ENCODE data around the gene SHROOM1. TPM values are rescaled to one million over a fixed set of nuclear protein-coding genes. Genes with fewer than 3 reads are reported as not detected.

SHROOM1 gene
- total RNA-seq, 2 experiments from 2014 or later, result 2.5 to 2.7 TPM

- Mint-ChIP-seq H3K36me3 (ENCODE audit: low read depth) (peaks cover 3% of the 10 kb centered on the region), H3K27me3 (peaks cover 33% of the 10 kb centered on the region), H3K9me3 (no peaks in the 10 kb centered on the region), H3K4me1 (peaks cover 23% of the 10 kb centered on the region), H3K4me3 (no peak overlapping the region), H3K27ac (no peak overlapping the region)
- no peak for DNase-seq
- CTCF ChIA-PET, result interaction anchor here (1.5 kb wide), 1 partner anchor 43 kb away, joined by 7 read pairs; no protein-coding TSS in a partner anchor
- POLR2A ChIA-PET, result interaction anchor here (0.9 to 1.5 kb wide), 6 partner anchors 11 to 365 kb away, joined by 3 to 6 read pairs (median 3); partner anchors contain the start of gene CCNI2
Observed at GRCh38 chr5:132776938-132777208, 53.6 kb downstream of the SHROOM1 start.

DNA sequence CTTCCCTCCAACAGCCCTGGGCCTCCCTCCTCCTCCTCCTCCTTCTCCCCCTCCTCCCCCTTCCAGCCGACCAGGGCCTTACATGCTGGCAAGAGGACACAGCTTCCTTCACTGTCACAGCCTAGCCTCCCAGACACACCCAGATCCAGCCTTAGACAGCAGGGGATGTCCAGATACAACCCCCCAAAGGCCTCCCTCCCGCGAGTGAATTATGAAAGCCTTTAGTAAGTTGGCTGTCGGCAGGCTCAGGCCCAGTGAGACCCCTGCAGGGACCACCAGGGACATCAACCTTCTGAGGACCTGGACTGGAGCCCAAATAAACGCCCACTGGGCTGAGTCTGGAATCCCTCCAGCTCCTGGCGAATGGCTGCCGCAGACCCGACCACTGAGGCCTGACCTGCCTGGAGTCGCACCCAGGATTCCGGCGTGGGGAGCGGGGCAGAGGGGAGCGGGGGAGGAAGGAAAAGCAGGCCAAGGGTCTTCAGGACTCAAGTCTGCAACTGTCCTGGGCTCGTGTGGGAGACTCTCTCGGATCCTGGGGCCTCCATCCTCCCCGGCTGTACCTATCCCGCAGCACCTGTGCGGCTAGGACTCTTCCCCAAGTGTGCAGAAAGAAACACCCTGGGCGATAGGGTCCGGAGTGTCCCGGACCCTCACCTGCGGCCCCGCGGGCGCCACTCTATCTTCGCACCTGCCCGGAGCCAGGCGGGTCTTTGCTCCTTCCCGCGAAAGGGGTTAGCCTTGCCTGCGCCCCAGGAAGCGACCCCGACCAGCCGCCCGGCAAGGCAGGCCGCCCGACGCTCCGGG, 54.1 kb downstream of the SHROOM1 start:
- Mint-ChIP-seq H3K9me3 (no peaks in the 10 kb centered on the region), H3K36me3 (ENCODE audit: low read depth) (peaks cover 3% of the 10 kb centered on the region), H3K4me3 (peak overlapping the region; percentile 65), H3K27ac (no peak overlapping the region), H3K4me1 (peaks cover 23% of the 10 kb centered on the region), H3K27me3 (peaks cover 28% of the 10 kb centered on the region)
- ChIA-PET POLR2A (interaction anchor here (0.7 to 1.5 kb wide), 5 partner anchors 9 to 364 kb away, joined by 3 to 4 read pairs (median 3); partner anchors contain the start of gene KIF3A), CTCF (no interaction called here)
- no peak for DNase-seq

DNA sequence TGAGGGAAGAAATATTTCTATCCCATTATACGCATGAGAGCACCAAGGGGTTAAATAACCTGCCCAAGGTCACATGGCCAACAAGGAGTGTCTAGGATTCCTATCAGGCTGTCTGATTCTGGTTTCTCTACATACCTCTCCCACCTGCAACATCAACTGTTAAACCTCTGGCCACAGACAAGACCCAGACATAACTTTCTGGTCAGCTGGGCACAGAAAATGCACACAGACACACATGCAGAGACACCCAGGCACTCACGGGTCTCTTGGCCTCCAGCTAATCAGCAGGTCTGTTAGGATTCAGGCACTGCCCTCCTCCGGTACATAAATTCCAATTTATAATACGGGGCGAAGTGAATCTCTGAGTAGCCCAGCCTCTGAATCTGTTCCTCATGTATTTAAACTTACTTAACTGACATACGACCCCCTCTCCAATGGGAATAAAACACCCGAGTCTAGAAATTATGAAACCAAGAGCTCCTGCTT, 54.9 kb downstream of the SHROOM1 start:
- H3K9me3 Mint-ChIP-seq, result no peaks in the 10 kb centered on the region
- H3K36me3 Mint-ChIP-seq (ENCODE audit: low read depth), result peaks cover 3% of the 10 kb centered on the region
- peak overlapping the region; percentile 21 for H3K4me3 Mint-ChIP-seq
- ChIA-PET CTCF (interaction anchor here (1.0 kb wide), 1 partner anchor 10 kb away, joined by 3 read pairs; no protein-coding TSS in a partner anchor), POLR2A (interaction anchor here (0.7 to 0.8 kb wide), 2 partner anchors 8 to 38 kb away, joined by 3 read pairs; partner anchors contain the start of gene KIF3A)
- peaks cover 21% of the 10 kb centered on the region for H3K27me3 Mint-ChIP-seq
- H3K4me1 Mint-ChIP-seq, result peaks cover 20% of the 10 kb centered on the region
- DNase-seq, result no peak
- H3K27ac Mint-ChIP-seq, result no peak overlapping the region

GRCh38 chr5:132774896-132775295, 55.6 kb downstream of the SHROOM1 start:
- ChIA-PET CTCF (interaction anchor here (1.0 kb wide), 1 partner anchor 11 kb away, joined by 3 read pairs; no protein-coding TSS in a partner anchor), POLR2A (no interaction called here)
- H3K9me3 Mint-ChIP-seq, result no peaks in the 10 kb centered on the region
- peaks cover 20% of the 10 kb centered on the region for H3K27me3 Mint-ChIP-seq
- no peak overlapping the region for H3K27ac Mint-ChIP-seq
- DNase-seq, result no peak
- peaks cover 3% of the 10 kb centered on the region for H3K36me3 Mint-ChIP-seq (ENCODE audit: low read depth)
- no peak overlapping the region for H3K4me3 Mint-ChIP-seq
- peaks cover 17% of the 10 kb centered on the region for H3K4me1 Mint-ChIP-seq

- peaks cover 3% of the 10 kb centered on the region for H3K36me3 Mint-ChIP-seq (ENCODE audit: low read depth)
- POLR2A ChIA-PET, result no interaction called here
- peaks cover 16% of the 10 kb centered on the region for H3K4me1 Mint-ChIP-seq
- H3K27ac Mint-ChIP-seq, result no peak overlapping the region
- H3K9me3 Mint-ChIP-seq, result no peaks in the 10 kb centered on the region
- H3K4me3 Mint-ChIP-seq, result no peak overlapping the region
- CTCF ChIA-PET, result interaction anchor here (1.0 kb wide), 1 partner anchor 11 kb away, joined by 3 read pairs; no protein-coding TSS in a partner anchor
- DNase-seq, result no peak
- H3K27me3 Mint-ChIP-seq, result peaks cover 16% of the 10 kb centered on the region
Observed at GRCh38 chr5:132774406-132774805, 56.0 kb downstream of the SHROOM1 start.

DNA sequence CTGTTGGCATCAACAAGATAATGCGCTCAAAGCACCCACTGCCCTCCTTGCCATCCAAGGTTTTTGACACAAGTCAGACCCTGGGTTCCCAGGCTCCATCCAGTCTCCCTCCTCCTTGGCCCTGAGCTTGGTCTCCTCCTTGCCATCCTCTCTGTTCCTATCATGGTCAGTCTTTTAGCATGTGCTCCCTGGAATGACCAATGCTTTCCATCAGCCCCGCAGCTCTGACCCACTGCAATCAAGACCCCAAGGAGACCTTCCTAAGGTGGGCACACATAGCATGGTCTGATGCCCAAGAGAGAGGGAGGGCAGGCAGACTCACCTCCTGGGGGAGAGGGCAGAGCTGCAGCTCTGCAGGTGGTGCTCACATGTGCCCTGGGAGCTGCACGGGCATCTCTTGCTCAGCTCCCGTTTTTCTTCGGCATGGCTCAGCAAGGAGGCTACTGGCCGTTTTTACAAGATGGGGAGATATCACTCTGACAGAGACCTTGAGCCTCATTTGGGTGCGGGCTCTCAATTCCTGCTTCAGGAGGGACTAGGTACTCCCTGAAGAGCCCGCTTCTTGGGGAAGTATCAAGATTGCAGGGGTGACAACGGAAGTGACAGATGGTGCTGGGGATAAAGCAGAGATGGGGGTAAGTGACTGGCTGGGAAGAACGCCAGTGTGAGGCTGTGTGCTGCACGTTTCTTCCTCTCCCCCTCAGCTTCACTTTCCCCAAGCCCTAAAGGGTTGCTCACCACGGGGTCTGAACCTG, 56.7 kb downstream of the SHROOM1 start:
- peaks cover 16% of the 10 kb centered on the region for H3K4me1 Mint-ChIP-seq
- DNase-seq, result no peak

GRCh38 chr5:132773114-132773513, 57.3 kb downstream of the SHROOM1 start:
- POLR2A ChIA-PET, result interaction anchor here (1.5 kb wide), 1 partner anchor 10 kb away, joined by 3 read pairs; no protein-coding TSS in a partner anchor

More for the DNA sequence above, 56.7 kb downstream of the SHROOM1 start:
- ChIA-PET CTCF (no interaction called here), POLR2A (interaction anchor here (1.5 kb wide), 1 partner anchor 10 kb away, joined by 3 read pairs; no protein-coding TSS in a partner anchor)
- H3K27ac Mint-ChIP-seq, result no peak overlapping the region
- H3K27me3 Mint-ChIP-seq, result peaks cover 10% of the 10 kb centered on the region
- H3K36me3 Mint-ChIP-seq (ENCODE audit: low read depth), result peaks cover 3% of the 10 kb centered on the region
- H3K4me3 Mint-ChIP-seq, result no peak overlapping the region
- H3K9me3 Mint-ChIP-seq, result no peaks in the 10 kb centered on the region

GRCh38 chr5:132772291-132773070, 58.0 kb downstream of the SHROOM1 start:
- DNase-seq, result no peak
- ChIA-PET CTCF (no interaction called here), POLR2A (interaction anchor here (1.5 kb wide), 1 partner anchor 9 kb away, joined by 3 read pairs; no protein-coding TSS in a partner anchor)
- Mint-ChIP-seq H3K4me3 (no peak overlapping the region), H3K27ac (no peak overlapping the region), H3K27me3 (no peaks in the 10 kb centered on the region), H3K36me3 (ENCODE audit: low read depth) (no peaks in the 10 kb centered on the region), H3K4me1 (peaks cover 10% of the 10 kb centered on the region), H3K9me3 (no peaks in the 10 kb centered on the region)

More at GRCh38 chr5:132773114-132773513, 57.3 kb downstream of the SHROOM1 start:
- Mint-ChIP-seq H3K4me3 (no peak overlapping the region), H3K27ac (no peak overlapping the region), H3K4me1 (peaks cover 14% of the 10 kb centered on the region), H3K36me3 (ENCODE audit: low read depth) (peaks cover 3% of the 10 kb centered on the region), H3K27me3 (peaks cover 4% of the 10 kb centered on the region), H3K9me3 (no peaks in the 10 kb centered on the region)
- CTCF ChIA-PET, result no interaction called here
- no peak for DNase-seq

Other genes with a start within 250 kb of the SHROOM1 start
- gene IL13, start 172.5 kb downstream of the SHROOM1 start, total RNA-seq, result 10 to 100 TPM; 32.9 to 36.6 TPM
- gene IL4, start 156.7 kb downstream of the SHROOM1 start, total RNA-seq, result 10 to 100 TPM in 1 of 2 experiments, 1 to 10 TPM in 1; 7.4 to 12.6 TPM
- gene KIF3A, start 93.1 kb downstream of the SHROOM1 start, total RNA-seq, result 10 to 100 TPM; 16.2 to 19.3 TPM
- gene CCNI2, start 83.2 kb downstream of the SHROOM1 start, total RNA-seq, result 1 to 10 TPM; 6.4 to 6.7 TPM
- gene SEPTIN8, start 53.4 kb downstream of the SHROOM1 start, total RNA-seq, result 10 to 100 TPM; 29.7 to 31.8 TPM
- gene SOWAHA, start 17.3 kb downstream of the SHROOM1 start, total RNA-seq, result not detected
- gene GDF9, start 35.8 kb upstream of the SHROOM1 start, total RNA-seq, result 1 to 10 TPM in 1 of 2 experiments, under 1 TPM in 1; 0.68 to 1.2 TPM
- 100 to 1,000 TPM; 281 to 293 TPM for gene UQCRQ, start 36.0 kb upstream of the SHROOM1 start, total RNA-seq
- gene LEAP2, start 43.0 kb upstream of the SHROOM1 start, total RNA-seq, result 1 to 10 TPM; 2.5 to 3.2 TPM
- gene AFF4, start 133.0 kb upstream of the SHROOM1 start, total RNA-seq, result 10 to 100 TPM; 33.1 to 33.3 TPM
- gene ZCCHC10, start 195.9 kb upstream of the SHROOM1 start, total RNA-seq, result 10 to 100 TPM; 27.9 to 28.0 TPM
- 10 to 100 TPM; 88.2 to 94.6 TPM for gene HSPA4, start 221.4 kb upstream of the SHROOM1 start, total RNA-seq